ENCODE data around the gene PTPRM. TPM values are rescaled to one million over a fixed set of nuclear protein-coding genes. Genes with fewer than 3 reads are reported as not detected.

Gene PTPRM
- polyA plus RNA-seq, 1 donor (not counting 4 experiments of a cell fraction or from before 2014, with no cell fraction given): 54.5 TPM

DNA sequence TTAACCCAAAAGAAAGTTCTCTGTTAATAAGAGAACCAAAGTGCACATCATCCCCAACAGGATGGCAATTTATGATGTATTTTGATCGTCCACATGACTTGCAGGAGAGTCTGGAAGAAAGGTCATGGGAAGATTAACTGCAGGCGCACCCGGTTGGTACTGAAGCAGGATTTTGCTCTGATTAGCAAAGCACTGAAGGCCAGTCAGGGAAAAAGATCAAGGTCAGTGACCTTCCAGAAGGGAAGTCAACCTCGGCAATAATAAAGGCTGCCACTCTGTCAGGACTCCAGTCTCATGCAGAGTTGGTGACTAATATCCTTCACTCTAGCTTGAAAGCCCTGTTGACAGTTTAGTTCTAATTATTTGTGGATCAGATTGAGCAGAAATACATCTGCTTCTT is 609.4 kb downstream of the PTPRM start:
- no peak overlapping the region for H3K4me2 ChIP-seq (ENCODE audit: control insufficient read depth, extremely low read depth, insufficient read depth, low read depth, low read length)
- no peaks in the 10 kb centered on the region for H3K4me1 ChIP-seq (ENCODE audit: control insufficient read depth, extremely low read depth, insufficient read depth, low read length)
- H3K79me2 ChIP-seq (ENCODE audit: control insufficient read depth, insufficient read depth, low read length): no peaks in the 10 kb centered on the region
- H3K9me1 ChIP-seq (ENCODE audit: control insufficient read depth, extremely low read depth, insufficient read depth, low read length): no peaks in the 10 kb centered on the region
- no peak overlapping the region for H3K4me3 ChIP-seq (ENCODE audit: control insufficient read depth in 2 of 3, extremely low read depth in 1 of 3, insufficient read depth in 2 of 3, low read depth in 1 of 3, low read length in 3 of 3)
- H3K27me3 ChIP-seq (ENCODE audit: control insufficient read depth, extremely low read depth, insufficient read depth, low read length): no peaks in the 10 kb centered on the region
- no peak overlapping the region for H2AFZ ChIP-seq (ENCODE audit: control insufficient read depth, low read length)
- dilution Hi-C loops (cut with MboI; ENCODE audit: extremely low pct_ligation_motif_present, low sequenced_read_pairs): no loop called here
- H3K27ac ChIP-seq (ENCODE audit: control insufficient read depth, insufficient read depth, low read length): no peak overlapping the region
- no peaks in the 10 kb centered on the region for H3K9me3 ChIP-seq (ENCODE audit: control insufficient read depth, low read depth, low read length)
- TF ChIP-seq, protein P1, sequence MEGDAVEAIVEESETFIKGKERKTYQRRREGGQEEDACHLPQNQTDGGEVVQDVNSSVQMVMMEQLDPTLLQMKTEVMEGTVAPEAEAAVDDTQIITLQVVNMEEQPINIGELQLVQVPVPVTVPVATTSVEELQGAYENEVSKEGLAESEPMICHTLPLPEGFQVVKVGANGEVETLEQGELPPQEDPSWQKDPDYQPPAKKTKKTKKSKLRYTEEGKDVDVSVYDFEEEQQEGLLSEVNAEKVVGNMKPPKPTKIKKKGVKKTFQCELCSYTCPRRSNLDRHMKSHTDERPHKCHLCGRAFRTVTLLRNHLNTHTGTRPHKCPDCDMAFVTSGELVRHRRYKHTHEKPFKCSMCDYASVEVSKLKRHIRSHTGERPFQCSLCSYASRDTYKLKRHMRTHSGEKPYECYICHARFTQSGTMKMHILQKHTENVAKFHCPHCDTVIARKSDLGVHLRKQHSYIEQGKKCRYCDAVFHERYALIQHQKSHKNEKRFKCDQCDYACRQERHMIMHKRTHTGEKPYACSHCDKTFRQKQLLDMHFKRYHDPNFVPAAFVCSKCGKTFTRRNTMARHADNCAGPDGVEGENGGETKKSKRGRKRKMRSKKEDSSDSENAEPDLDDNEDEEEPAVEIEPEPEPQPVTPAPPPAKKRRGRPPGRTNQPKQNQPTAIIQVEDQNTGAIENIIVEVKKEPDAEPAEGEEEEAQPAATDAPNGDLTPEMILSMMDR (optimal IDR thresholded peaks at IDR 0.05 in 1 of 3, IDR thresholded peaks at IDR 0.05 in 1 of 3, conservative IDR thresholded peaks at IDR 0.05 in 1 of 3; ENCODE audit: extremely low read depth in 1 of 3, insufficient read depth in 2 of 3, low read length in 3 of 3): no peak
- no peak for TF ChIP-seq EZH2 (IDR thresholded peaks at IDR 0.05; ENCODE audit: low read length)
- H3K9ac ChIP-seq (ENCODE audit: control insufficient read depth, extremely low read depth, insufficient read depth, low read length): no peak overlapping the region
- H3K36me3 ChIP-seq (ENCODE audit: control insufficient read depth in 2 of 2, extremely low read depth in 1 of 2, insufficient read depth in 2 of 2, low read length in 2 of 2): no peaks in the 10 kb centered on the region
- H4K20me1 ChIP-seq (ENCODE audit: control insufficient read depth, extremely low read depth, insufficient read depth, low read length): no peaks in the 10 kb centered on the region
- DNase-seq (ENCODE audit: low read depth, low spot score) (no peak), FAIRE-seq (no peak)

DNA sequence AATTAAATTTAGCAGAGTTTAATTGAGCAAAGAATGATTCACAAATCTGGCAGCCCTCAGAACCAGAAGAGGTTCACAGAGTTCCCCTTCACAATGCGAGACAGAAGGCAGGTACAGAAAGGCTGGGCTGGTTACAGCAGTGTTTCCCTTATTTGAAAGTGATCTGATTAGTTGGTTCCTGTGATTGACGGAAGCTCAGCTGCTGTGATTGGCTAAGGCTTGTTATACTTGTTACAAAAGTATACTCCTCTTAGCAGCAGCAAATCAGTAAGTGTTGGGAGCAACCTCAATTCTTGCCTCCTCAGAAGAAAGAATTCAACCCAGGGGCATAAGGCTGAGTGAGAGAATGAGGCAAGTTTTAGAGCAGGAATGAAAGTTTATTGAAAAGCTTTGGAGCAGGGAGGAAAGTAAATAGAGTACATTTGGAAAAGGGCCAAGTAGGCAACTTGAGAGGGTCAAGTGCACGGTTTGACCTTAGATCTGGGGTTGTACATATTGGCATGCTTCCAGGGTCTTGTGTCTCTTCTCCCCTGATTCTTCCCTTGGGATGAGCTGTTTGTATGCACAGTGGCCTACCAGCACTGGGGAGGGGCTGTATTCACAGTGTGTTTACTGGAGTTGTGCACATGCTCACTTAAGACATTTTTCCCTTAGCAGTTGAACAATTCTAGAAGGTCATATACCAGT is 610.4 kb downstream of the PTPRM start:
- Histone ChIP-seq H3K36me3 (ENCODE audit: control insufficient read depth in 2 of 2, extremely low read depth in 1 of 2, insufficient read depth in 2 of 2, low read length in 2 of 2) (no peaks in the 10 kb centered on the region), H2AFZ (ENCODE audit: control insufficient read depth, low read length) (no peak overlapping the region), H3K9ac (ENCODE audit: control insufficient read depth, extremely low read depth, insufficient read depth, low read length) (no peak overlapping the region), H3K27me3 (ENCODE audit: control insufficient read depth, extremely low read depth, insufficient read depth, low read length) (no peaks in the 10 kb centered on the region), H3K4me3 (ENCODE audit: control insufficient read depth in 2 of 3, extremely low read depth in 1 of 3, insufficient read depth in 2 of 3, low read depth in 1 of 3, low read length in 3 of 3) (no peak overlapping the region), H3K27ac (ENCODE audit: control insufficient read depth, insufficient read depth, low read length) (no peak overlapping the region), H3K79me2 (ENCODE audit: control insufficient read depth, insufficient read depth, low read length) (no peaks in the 10 kb centered on the region), H4K20me1 (ENCODE audit: control insufficient read depth, extremely low read depth, insufficient read depth, low read length) (no peaks in the 10 kb centered on the region), H3K4me2 (ENCODE audit: control insufficient read depth, extremely low read depth, insufficient read depth, low read depth, low read length) (no peak overlapping the region), H3K9me3 (ENCODE audit: control insufficient read depth, low read depth, low read length) (no peaks in the 10 kb centered on the region), H3K9me1 (ENCODE audit: control insufficient read depth, extremely low read depth, insufficient read depth, low read length) (no peaks in the 10 kb centered on the region), H3K4me1 (ENCODE audit: control insufficient read depth, extremely low read depth, insufficient read depth, low read length) (no peaks in the 10 kb centered on the region)
- DNase-seq (ENCODE audit: low read depth, low spot score) (no peak), FAIRE-seq (peak; percentile 26)
- dilution Hi-C loops (cut with MboI; ENCODE audit: extremely low pct_ligation_motif_present, low sequenced_read_pairs): no loop called here
- TF ChIP-seq, protein P1 (optimal IDR thresholded peaks at IDR 0.05 in 1 of 3, IDR thresholded peaks at IDR 0.05 in 1 of 3, conservative IDR thresholded peaks at IDR 0.05 in 1 of 3; ENCODE audit: extremely low read depth in 1 of 3, insufficient read depth in 2 of 3, low read length in 3 of 3): no peak
- TF ChIP-seq EZH2 (IDR thresholded peaks at IDR 0.05; ENCODE audit: low read length): no peak
